HG02973 (cell line): Measurements from ENCODE around the gene GCM1.
A peak's percentile ranks its signal among the peaks of the same experiment; 100 is the strongest.
"Not testable (repeated sequence)": the region's sequence is repeated elsewhere in the genome, so short reads cannot be mapped to it uniquely, and the experiment has no call there.

Source experiments
- ATAC-seq: cut with Tn5 transposase; IDR thresholded peaks from one replicate; pipeline ENCODE4 v1.9.1; 2021; ENCODE audit warnings: moderate library complexity; ENCODE audit not compliant: unreplicated experiment

The GCM1 gene, protein sequence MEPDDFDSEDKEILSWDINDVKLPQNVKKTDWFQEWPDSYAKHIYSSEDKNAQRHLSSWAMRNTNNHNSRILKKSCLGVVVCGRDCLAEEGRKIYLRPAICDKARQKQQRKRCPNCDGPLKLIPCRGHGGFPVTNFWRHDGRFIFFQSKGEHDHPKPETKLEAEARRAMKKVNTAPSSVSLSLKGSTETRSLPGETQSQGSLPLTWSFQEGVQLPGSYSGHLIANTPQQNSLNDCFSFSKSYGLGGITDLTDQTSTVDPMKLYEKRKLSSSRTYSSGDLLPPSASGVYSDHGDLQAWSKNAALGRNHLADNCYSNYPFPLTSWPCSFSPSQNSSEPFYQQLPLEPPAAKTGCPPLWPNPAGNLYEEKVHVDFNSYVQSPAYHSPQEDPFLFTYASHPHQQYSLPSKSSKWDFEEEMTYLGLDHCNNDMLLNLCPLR

DNA sequence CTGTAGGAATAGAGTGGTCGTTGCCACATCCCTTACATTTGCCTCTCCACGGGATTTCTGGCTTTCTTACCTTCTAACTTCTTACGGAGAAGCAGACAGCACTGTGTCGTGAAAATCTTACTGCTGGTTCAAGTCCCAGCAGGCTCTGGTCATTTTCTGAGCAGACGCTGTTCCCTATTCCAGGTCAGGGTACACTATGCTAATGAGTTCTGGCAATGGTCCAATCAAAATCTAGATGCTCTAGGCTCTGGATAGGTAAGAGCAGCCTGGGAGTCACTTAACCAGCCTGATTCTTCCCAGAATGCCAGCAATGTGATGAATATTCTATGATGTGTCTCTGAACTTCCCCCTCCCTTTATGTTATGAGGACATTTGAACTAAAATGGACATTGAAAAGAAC is at the start of gene GCM1:
TSS of gene GCM1 (minus strand) at position 158 of the 400 bp plus-strand sequence. CDS start 3,209 bp downstream, outside the sequence.
- no peak for ATAC-seq

DNA sequence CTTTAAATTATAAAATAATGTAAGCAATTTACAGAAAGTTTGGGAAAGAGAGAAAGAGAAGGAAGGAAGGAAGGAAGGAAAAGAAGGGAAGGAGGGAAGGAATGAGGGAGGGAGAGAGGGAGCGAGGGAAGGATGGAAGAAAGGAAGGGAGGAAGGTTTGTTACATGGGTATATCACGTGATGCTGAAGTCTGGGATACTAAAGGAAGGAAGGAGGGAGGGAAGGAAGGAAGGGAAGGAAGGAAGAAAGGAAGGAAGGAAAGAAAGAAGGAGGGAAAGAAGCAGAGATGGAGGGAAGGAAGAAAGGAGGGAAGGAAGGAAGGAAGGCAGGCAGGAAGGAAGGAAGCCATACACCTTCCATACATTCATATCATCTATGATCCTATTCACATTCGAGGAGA is 48.9 kb upstream of the GCM1 start:
- no peak for ATAC-seq

DNA sequence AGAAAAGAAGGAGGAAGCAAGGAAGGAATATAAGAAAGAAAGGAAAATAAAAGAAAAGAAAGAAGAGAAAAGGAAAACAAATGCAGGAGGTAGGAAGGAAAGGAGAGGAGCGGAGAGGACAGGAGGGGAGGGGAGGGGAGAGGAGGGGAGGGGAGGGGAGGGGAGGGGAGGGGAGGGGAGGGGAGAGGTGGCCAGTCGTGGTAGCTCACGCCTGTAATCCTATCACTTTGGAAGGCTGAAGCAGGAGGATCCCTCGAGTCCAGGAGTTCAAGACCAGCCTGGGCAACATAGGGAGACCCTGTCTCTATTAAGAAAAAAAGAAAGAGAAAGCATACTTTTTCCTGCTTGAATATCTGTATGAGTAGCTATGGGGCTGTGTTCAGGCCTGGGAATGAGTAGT is 46.4 kb upstream of the GCM1 start:
- ATAC-seq = no peak

- no peak for ATAC-seq
These were observed 44.1 kb upstream of the GCM1 start for GRCh38 chr6:53192682-53193188.

DNA sequence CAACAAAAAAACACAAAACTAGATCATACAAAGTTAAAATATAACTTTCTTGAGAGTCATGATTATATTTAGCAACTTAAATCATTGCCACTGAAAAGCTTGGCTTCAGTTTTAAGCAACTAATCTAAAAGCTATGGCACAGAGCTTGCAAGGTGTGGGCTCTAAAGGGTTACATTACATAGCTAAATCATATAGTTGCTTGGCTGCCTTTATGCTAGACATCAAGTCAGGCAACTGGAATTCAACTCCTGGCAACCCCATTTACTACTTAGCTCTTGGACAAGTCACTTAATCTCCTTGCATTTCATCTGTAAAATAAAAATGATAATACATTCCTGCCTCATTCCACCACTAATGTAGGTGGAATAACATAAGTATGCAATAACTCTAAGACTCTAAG is 40.9 kb upstream of the GCM1 start:
- ATAC-seq = no peak

DNA sequence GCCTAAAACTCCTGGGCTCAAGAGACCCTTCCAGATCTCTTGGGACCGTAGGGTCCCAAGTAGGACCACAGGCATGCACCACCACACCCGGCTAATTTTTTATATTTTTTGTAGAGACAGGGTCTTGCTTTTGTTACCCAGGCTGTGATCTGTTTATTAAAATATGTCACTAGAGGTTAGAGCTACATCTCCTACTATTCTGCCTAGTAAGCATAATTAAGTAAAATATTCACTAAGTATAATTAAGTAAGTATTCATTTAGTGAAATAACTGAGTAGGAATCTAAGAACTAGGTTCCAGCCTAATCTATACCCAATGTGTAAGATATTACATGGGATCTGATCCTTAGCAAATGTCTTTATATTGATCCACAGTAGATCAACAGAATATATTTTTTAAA is 40.2 kb upstream of the GCM1 start:
- ATAC-seq = no peak

DNA sequence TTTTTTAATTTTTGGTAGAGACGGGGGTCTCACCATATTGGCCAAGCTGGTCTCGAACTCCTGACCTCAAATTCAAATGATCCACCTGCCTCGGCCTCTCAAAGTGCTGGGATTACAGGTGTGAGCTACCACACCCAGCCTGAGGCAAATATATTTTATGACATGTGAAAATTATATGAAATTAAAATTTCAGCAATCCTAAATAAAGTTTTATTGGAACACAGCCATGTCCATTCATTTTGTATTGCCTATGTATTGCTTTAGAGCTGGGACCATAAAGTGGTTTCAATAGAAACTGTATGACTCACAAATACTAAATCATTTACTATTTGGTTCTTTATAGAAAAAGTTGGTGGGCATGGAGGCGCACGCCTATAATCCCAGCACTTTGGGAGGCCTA is 32.0 kb upstream of the GCM1 start:
- no peak for ATAC-seq

DNA sequence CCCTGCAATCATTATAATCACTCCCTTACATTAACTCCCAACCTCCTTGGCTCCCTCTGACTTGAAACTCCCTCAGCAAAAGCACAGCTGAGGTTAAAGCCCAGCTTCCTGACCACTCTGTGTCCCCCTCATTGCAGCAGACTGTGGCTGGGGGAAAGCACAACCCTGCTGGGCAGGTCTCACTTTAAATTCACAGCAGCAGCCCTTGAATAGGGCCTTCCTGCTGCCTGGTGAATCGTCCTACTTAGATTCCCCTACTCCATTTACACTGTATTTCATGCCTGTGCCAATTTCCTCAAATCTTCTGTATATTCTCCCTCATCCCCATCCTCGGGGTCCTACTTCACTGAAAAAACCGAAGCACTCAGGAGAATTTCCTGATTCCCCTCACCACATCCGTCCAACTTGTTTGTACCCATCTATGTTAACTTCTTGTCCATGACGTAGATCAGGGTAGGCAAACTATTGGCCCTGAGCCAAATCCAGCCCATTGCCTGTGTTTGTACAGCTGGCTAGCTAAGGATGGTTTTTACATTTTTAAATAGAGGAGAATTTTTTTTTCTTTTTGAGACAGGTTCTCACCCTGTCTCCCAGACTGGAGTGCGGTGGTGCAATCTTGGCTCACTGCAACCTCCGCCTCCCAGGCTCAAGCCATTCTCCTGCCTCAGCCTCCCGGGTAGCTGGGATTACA is 31.5 kb upstream of the GCM1 start:
- no peak for ATAC-seq

DNA sequence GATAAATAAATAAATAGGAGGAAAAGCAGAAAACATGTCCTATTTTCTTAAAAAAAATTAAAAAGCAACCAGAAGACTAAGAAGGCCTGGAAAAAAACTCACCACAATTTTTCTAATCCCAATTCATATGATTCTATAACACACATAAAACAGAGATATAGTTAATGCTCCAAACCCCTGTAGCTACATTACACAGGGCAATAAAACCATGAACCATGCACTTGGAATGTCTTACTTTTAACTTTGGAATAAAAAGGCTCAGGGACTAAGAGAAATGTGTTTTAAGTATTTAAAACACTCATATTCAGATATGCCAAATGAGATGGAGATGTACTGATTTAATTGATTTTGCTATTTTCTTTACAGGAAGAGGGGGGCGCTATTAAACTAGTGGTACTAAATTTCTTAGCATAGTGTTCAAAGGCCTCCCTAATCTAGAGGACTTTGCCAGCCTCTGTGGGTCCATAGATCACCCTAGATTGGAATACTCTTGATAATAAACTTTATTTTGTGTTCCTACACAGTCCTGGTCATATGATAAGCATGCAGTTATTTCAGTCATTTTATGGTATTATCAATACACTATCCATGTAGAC is 30.3 kb upstream of the GCM1 start:
- no peak for ATAC-seq

GRCh38 chr6:53175027-53175426 is 26.4 kb upstream of the GCM1 start:
- no peak for ATAC-seq

GRCh38 chr6:53172468-53172803 is 23.8 kb upstream of the GCM1 start:
- ATAC-seq = no peak

DNA sequence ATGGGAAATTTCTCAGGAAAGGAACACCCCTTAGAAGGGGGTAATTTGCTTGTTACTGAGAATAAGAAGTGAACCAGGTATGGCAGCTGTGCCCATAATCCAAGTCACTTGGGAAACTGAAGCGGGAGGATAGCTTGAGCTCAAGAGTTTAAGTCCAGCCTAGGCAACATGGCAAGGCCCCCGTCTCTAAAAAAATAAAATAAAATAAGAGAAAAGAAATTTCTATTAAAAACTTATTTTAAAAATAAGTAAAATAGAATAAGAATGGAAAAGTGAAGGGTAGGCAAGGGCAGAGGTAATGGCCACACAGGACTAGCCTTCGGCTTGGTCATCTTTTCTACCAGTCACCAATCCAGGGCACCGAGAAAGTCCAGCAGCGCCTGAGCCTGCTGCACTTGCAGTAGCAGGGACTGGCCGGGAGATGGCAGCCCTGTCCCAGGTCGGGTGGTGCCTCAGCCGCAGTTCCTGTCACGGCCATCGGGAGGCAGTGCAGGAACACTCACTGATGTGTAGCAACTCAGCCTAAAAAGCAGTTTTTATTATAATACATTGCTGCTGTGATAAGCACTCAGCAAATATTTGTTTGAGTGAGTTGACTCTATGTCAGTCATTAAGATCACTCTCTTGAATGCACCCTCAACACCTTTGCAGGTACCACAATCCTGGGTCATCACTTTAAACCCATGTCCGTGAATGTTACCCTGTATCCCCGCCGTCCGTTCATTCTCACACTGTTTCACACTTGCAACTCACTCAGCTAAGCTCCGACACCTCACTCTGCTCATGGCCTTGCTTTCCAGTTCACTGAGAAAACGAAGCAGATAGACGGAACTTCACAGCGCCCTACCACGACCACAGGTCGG is 23.2 kb upstream of the GCM1 start:
- ATAC-seq = peak; percentile 84

- no peak for ATAC-seq
These were observed 20.1 kb upstream of the GCM1 start for GRCh38 chr6:53168516-53169267.

DNA sequence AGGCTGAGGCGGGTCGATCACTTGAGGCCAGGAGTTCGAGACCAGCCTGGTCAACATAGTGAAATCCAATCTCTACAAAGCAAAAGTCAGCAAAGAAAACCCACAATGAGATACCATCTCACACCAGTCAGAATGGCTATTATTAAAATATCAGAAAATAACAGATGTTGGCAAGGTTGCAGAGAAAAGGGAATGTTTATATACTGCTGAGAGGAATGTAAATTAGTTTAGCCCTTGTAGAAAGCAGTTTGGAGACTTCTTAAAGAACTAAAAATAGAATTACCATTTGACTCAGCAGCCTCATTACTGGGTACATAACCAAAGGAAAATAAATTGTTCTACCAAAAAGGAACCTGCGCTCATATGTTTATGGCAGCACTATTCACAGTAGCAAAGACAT is 16.7 kb upstream of the GCM1 start:
- ATAC-seq = no peak

GRCh38 chr6:53162606-53163005 is 14.0 kb upstream of the GCM1 start:
- no peak for ATAC-seq

GRCh38 chr6:53161481-53162009 is 12.9 kb upstream of the GCM1 start:
- ATAC-seq = no peak

GRCh38 chr6:53159558-53159957 is 10.9 kb upstream of the GCM1 start:
- ATAC-seq = no peak

DNA sequence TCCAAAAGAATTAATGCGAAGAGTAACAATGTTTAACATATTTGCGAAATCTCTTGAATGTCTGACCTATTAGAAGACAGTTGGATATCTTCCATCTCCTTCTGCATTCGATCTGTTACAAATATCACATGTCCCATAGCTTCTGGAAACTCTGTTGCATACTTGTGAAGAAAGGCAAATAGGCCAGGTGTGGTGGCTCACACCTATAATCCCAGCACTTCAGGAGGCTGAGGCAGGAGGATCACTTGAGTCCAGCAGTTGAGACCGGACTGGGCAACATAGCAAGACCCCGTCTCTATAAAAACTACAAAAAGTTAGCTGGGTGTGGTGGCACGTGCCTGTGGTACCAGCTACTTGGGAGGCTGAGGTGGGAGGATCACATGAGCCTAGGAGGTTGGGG is 9.4 kb upstream of the GCM1 start:
- not testable (repeated sequence) for ATAC-seq

DNA sequence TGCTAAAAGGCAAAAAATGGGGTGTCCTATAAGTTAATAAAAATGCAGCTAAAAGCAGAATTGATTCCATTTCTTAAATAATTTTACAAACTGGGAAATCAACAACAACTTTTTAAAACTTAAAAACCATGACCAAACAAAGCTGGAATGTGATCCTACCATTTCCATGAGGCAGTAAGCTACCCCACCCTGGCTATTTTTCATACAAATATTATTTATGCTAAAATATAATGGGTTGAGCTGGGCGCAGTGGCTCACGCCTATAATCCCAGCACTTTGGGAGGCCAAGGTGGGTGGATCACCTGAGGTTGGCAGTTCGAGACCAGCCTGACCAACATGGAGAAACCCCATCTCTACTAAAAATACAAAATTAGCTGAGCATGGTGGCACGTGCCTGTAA is 6.6 kb upstream of the GCM1 start:
- ATAC-seq = not testable (repeated sequence)

DNA sequence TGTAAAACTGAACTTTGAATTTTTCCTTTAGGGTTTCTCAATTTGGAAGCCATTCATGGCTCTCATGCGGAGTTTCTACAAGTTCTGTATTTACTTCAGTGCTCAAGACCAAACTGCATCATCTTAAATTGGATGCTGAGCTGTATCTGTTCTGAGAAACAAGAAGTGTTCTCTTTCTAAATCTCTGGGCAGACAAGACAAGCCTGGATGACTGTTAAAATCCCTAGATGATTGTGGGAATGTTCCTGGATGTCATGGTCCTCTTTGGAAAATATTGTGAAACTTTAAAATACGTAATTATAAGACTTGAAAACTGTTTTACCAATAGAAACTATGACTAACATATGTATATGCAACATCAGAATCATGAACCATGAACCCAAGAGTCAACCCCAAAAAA is 6.2 kb upstream of the GCM1 start:
- ATAC-seq = no peak
